GM20000 (cell line): ENCODE results near the gene FOXA1.
"Not testable (repeated sequence)": the region's sequence is repeated elsewhere in the genome, so short reads cannot be mapped to it uniquely, and the experiment has no call there.

Experiments
- DNase-seq: peaks from one replicate; pipeline ENCODE4 v3.0.0; 2012; ENCODE audit warnings: low spot score
- TF ChIP-seq, protein P1 (sequence below): IDR thresholded peaks from 2 replicates; pipeline ENCODE4 v1.5.1; 2012; ENCODE audit warnings: mild to moderate bottlenecking, control low read depth; ENCODE audit errors: extremely low read depth, missing control alignments

Gene FOXA1

DNA sequence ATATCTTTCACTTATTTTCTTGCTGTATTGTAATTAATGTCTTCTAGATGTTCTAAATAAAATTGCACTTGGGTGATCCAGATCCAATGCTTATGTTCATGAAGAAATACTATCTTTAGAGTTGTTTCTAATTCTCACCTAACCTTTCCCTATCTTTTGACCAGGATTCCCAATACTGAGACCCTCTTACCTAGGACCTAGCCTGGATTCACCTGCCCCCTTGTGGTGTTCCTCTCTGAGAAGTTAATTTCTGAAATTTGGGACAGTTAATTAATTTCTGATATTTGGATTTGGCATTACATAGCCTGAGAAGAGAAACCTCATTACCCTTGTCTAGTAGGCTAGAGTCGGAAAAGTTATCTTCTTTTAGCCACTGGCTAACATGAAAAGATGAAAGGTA is 29.5 kb downstream of the FOXA1 start:
- DNase-seq, result no peak
- TF ChIP-seq, protein P1, sequence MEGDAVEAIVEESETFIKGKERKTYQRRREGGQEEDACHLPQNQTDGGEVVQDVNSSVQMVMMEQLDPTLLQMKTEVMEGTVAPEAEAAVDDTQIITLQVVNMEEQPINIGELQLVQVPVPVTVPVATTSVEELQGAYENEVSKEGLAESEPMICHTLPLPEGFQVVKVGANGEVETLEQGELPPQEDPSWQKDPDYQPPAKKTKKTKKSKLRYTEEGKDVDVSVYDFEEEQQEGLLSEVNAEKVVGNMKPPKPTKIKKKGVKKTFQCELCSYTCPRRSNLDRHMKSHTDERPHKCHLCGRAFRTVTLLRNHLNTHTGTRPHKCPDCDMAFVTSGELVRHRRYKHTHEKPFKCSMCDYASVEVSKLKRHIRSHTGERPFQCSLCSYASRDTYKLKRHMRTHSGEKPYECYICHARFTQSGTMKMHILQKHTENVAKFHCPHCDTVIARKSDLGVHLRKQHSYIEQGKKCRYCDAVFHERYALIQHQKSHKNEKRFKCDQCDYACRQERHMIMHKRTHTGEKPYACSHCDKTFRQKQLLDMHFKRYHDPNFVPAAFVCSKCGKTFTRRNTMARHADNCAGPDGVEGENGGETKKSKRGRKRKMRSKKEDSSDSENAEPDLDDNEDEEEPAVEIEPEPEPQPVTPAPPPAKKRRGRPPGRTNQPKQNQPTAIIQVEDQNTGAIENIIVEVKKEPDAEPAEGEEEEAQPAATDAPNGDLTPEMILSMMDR, result no peak

GRCh38 chr14:37563189-37563588 is 31.9 kb downstream of the FOXA1 start:
- no peak for DNase-seq
- TF ChIP-seq, protein P1, result no peak

- TF ChIP-seq, protein P1, result no peak
- no peak for DNase-seq
Observed at GRCh38 chr14:37559386-37559785, 35.7 kb downstream of the FOXA1 start.

- no peak for DNase-seq
Observed at GRCh38 chr14:37558740-37559139, 36.3 kb downstream of the FOXA1 start.

DNA sequence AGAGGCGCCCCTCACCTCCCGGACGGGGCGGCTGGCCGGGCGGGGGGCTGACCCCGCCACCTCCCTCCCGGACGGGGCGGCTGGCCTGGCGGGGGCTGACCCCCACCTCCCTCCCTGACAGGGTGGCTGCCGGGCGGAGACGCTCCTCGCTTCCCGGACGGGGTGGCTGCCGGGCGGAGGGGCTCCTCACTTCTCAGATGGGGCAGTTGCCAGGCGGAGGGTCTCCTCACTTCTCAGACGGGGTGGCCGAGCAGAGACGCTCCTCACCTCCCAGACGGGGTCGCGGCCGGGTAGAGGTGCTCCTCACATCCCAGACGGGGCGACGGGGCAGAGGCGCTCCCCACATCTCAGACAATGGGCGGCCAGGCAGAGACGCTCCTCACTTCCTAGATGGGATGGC is 39.5 kb downstream of the FOXA1 start:
- not testable (repeated sequence) for DNase-seq

More at GRCh38 chr14:37558740-37559139, 36.3 kb downstream of the FOXA1 start:
- TF ChIP-seq, protein P1, result no peak

- TF ChIP-seq, protein P1, result no peak
Observed at GRCh38 chr14:37553935-37554550, 41.0 kb downstream of the FOXA1 start.

DNA sequence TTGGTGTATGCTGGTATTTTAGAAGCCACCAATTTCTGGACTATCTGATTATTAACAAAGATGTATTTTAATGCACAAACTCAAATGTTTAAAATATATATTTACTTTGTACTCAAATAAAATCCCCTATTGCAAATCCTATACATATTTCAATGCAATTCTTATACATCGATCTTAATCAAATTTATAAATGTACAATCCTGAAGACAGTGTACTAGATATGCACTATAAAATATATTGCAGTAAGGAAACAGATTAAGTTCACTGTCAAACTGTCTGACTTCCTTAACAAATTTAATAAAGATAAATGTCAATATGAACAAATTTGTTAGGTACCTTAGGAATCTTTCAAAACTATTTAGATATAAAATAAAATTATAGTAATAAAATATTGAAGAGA is 43.9 kb downstream of the FOXA1 start:
- no peak for DNase-seq
- TF ChIP-seq, protein P1, result no peak

More at GRCh38 chr14:37553935-37554550, 41.0 kb downstream of the FOXA1 start:
- no peak for DNase-seq

- no peak for DNase-seq
- TF ChIP-seq, protein P1, result no peak
Observed at GRCh38 chr14:37550511-37550910, 44.5 kb downstream of the FOXA1 start.
